CD8-positive, alpha-beta memory T cell (primary cell): ENCODE measurements around the gene SYNE1. TPM values are rescaled to one million over a fixed set of nuclear protein-coding genes. Genes with fewer than 3 reads are reported as not detected.

Experiments
- polyA plus RNA-seq: library from polyadenylated mRNA; unstranded; fragments of 300-500 nt; fragmentation: Illumina TruSeq; gene quantifications from one replicate; pipeline ENCODE4 v1.2.3, GENCODE V29; 2021
- total RNA-seq, 2 experiments: library from RNA; stranded (reverse); gene quantifications; one replicate each; pipeline ENCODE4 v1.2.3, GENCODE V29; 2021

The SYNE1 gene
- total and polyA plus RNA-seq, 3 experiments from 2014 or later = 41.0 to 79.0 (median 48.4) TPM

Other genes starting within 250 kb of the SYNE1 start
- not detected for gene MYCT1, start 60.5 kb upstream of the SYNE1 start, total RNA-seq
- gene MYCT1, start 60.5 kb upstream of the SYNE1 start, polyA plus RNA-seq = not detected
- not detected for gene VIP, start 113.4 kb upstream of the SYNE1 start, total RNA-seq
- not detected for gene VIP, start 113.4 kb upstream of the SYNE1 start, polyA plus RNA-seq